B cell (primary cell): ENCODE measurements around the gene LRATD1. TPM values are rescaled to one million over a fixed set of nuclear protein-coding genes. Genes with fewer than 3 reads are reported as not detected.
"Not testable (repeated sequence)": the region's sequence is repeated elsewhere in the genome, so short reads cannot be mapped to it uniquely, and the experiment has no call there.

Experiments used
- ATAC-seq: fragments of 200-7000 bp; cut with Tn5 transposase; one replicate; pipeline ENCODE4 v1.10.0; 2021; ENCODE audit warnings: low read depth, mild to moderate bottlenecking, moderate number of reproducible peaks, moderate library complexity
- CTCF ChIA-PET: fragments of 350-600 bp; sonication (Branson Sonifier 250); formaldehyde crosslinking; loops from one replicate; lab custom pipeline; 2021; ENCODE audit warnings: antibody characterized with exemption, inconsistent platforms; lab: Charles Lee
- POLR2A ChIA-PET: fragments of 350-600 bp; sonication (Branson Sonifier 250); formaldehyde crosslinking; loops from one replicate; lab custom pipeline; 2021; ENCODE audit warnings: antibody characterized with exemption; lab: Charles Lee
- DNase-seq: peaks from one replicate; pipeline ENCODE4 v3.0.0; 2013
- H2AFZ ChIP-seq: 2 replicates; pipeline ENCODE4 v1.6.1; 2012; ENCODE audit warnings: mild to moderate bottlenecking, low read depth, low read length; ENCODE audit not compliant: insufficient read depth, poor library complexity, severe bottlenecking
- H3K27ac ChIP-seq, 2 donors: 1 replicate in 1 of 2; 2 replicates in 1 of 2; pipeline ENCODE4 v1.5.1; 2012 to 2013; ENCODE audit warnings: low read length in 2 of 2, mild to moderate bottlenecking in 2 of 2, moderate library complexity in 1 of 2
- H3K27me3 ChIP-seq, 4 experiments: fragments of 200-600 bp in 1 of 4; sonication (generic) in 1 of 4; replicated peaks in 1 of 4; 1 replicate in 2 of 4; 2 replicates in 2 of 4; pipeline versions ENCODE4 v1.6.1 to v1.7.0; 2013 to 2016; ENCODE audit warnings: low read length in 3 of 4, mild to moderate bottlenecking in 2 of 4, mixed read lengths in 1 of 4, moderate library complexity in 1 of 4; ENCODE audit not compliant: insufficient read depth in 4 of 4, control insufficient read depth in 3 of 4; ENCODE audit errors: control extremely low read depth in 1 of 4
- H3K36me3 ChIP-seq, 2 experiments: replicated peaks in 1 of 2; 1 replicate in 1 of 2; 2 replicates in 1 of 2; pipeline versions ENCODE4 v1.6.1 to v1.7.1; 2013; ENCODE audit warnings: low read length in 1 of 2; ENCODE audit not compliant: insufficient read depth in 2 of 2, control insufficient read depth in 1 of 2; ENCODE audit errors: control extremely low read depth in 1 of 2, extremely low read depth in 1 of 2
- H3K4me1 ChIP-seq, 2 donors: fragments of 200-600 bp in 1 of 2; sonication (generic) in 1 of 2; 1 replicate in 1 of 2; 2 replicates in 1 of 2; pipeline versions ENCODE4 v1.5.1 to v1.6.1; 2013 to 2017; ENCODE audit warnings: low read length in 2 of 2; ENCODE audit not compliant: control insufficient read depth in 2 of 2, insufficient read depth in 2 of 2
- H3K4me2 ChIP-seq: replicated peaks from 2 replicates; pipeline ENCODE3; 2012; ENCODE audit warnings: mild to moderate bottlenecking, low read depth, low read length; ENCODE audit not compliant: poor library complexity, severe bottlenecking
- H3K4me3 ChIP-seq, 5 experiments: fragments of 200-600 bp in 1 of 5; sonication (generic) in 1 of 5; 1 replicate in 3 of 5; 2 replicates in 2 of 5; pipeline versions ENCODE4 v1.5.1 to v1.7.0; 2011 to 2016; ENCODE audit warnings: low read length in 4 of 5, mild to moderate bottlenecking in 4 of 5, low read depth in 2 of 5, control low read depth in 1 of 5, moderate library complexity in 1 of 5; ENCODE audit not compliant: insufficient read depth in 1 of 5; ENCODE audit errors: control extremely low read depth in 1 of 5, extremely low read depth in 1 of 5
- H3K79me2 ChIP-seq: fragments of 200-600 bp; sonication (generic); one replicate; pipeline ENCODE4 v1.6.0; 2016; ENCODE audit warnings: low read length; ENCODE audit not compliant: control insufficient read depth, insufficient read depth
- H3K9ac ChIP-seq: fragments of 200-600 bp; sonication (generic); 2 replicates; pipeline ENCODE4 v1.6.1; 2017; ENCODE audit warnings: mild to moderate bottlenecking, low read length, moderate library complexity
- H3K9me3 ChIP-seq, 3 donors: one replicate each; pipeline versions ENCODE4 v1.6.1 to v1.7.1; 2013; ENCODE audit warnings: low read length in 2 of 3; ENCODE audit not compliant: control insufficient read depth in 2 of 3, insufficient read depth in 1 of 3; ENCODE audit errors: control extremely low read depth in 1 of 3
- H4K20me1 ChIP-seq: 2 replicates; pipeline ENCODE4 v1.6.0; 2012; ENCODE audit warnings: mild to moderate bottlenecking, low read length; ENCODE audit not compliant: insufficient read depth, control insufficient read depth, poor library complexity, severe bottlenecking
- H3K27ac Mint-ChIP-seq: one replicate; pipeline ENCODE4 v1.8.0; 2021; ENCODE audit warnings: mixed read lengths
- H3K27me3 Mint-ChIP-seq: one replicate; pipeline ENCODE4 v1.8.0; 2021; ENCODE audit warnings: mixed read lengths
- H3K4me1 Mint-ChIP-seq: one replicate; pipeline ENCODE4 v1.8.0; 2021; ENCODE audit warnings: mixed read lengths
- H3K4me3 Mint-ChIP-seq: one replicate; pipeline ENCODE4 v1.8.0; 2021; ENCODE audit warnings: mixed read lengths
- H3K9me3 Mint-ChIP-seq: one replicate; pipeline ENCODE4 v1.8.0; 2022; ENCODE audit warnings: mixed read lengths; ENCODE audit not compliant: insufficient read depth
- EZH2 ChIP-seq: IDR thresholded peaks from 2 replicates; pipeline ENCODE4 v1.6.1; 2012; ENCODE audit warnings: borderline replicate concordance, low read depth, mild to moderate bottlenecking, moderate library complexity, low read length; ENCODE audit not compliant: insufficient read depth, poor library complexity, severe bottlenecking
- WGBS: methylation state at CpG from one replicate; pipeline ENCODE4 v1.1.5; 2013; ENCODE audit warnings: missing lambda C conversion rate; ENCODE audit not compliant: insufficient coverage; 5-methylcytosine and 5-hydroxymethylcytosine counted together
- intact Hi-C: fragments of 100-400 bp; cut with micrococcal nuclease; formaldehyde crosslinking; loops from one replicate; pipeline ENCODE4 v1.10.0; 2022
- polyA plus RNA-seq: library from polyadenylated mRNA; depleted of rRNA; stranded (reverse); fragments of >200 nt; gene quantifications from 2 replicates; pipeline ENCODE4 v1.2.3, GENCODE V29; 2012
- total RNA-seq, 2 donors: library from RNA; stranded (reverse); fragments of 120-200 nt in 1 of 2; gene quantifications; 1 replicate in 1 of 2; 2 replicates in 1 of 2; pipeline versions ENCODE4 v1.2.3 to v1.2.4, GENCODE V29; 2013 to 2022
- TF ChIP-seq, protein P1 (sequence below): fragments of 200-600 bp; IDR thresholded peaks from one replicate; pipeline ENCODE4 v1.8.0; 2022; ENCODE audit warnings: antibody characterized with exemption, mild to moderate bottlenecking

The LRATD1 gene
- total and polyA plus RNA-seq, 2 donors (not counting 1 experiment from before 2014, with no cell fraction given), result not detected

DNA sequence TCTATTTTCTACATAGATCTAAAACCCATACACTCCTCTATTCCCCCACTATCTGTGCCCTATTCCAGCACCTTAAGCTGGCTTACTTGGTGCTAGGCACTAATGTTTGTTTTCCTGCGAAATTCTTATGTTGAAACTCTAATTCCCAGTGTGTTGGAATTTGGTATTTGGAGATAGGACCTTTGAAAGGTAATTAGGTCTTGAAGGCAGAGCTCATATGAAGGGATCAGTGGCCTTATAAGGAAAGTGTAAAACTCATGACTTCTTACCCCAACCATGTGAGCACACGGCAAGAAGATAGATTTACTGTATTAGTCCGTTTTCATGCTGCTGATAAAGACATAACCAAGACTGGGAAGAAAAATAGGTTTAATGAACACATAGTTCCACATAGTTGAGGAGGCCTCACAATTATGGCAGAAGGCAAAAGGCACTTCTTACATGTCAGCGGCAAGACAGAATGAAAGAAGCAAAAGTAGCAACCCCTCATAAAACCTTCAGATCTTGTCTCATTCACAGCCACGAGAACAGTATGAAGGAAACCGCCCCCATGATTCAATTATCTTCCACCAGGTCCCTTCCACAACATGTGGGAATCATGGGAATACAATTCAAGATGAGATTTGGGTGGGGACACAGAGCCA lies 10.5 kb upstream of the LRATD1 start:
- Histone ChIP-seq H3K9me3 (no peaks in the 10 kb centered on the region), H3K4me1 (no peaks in the 10 kb centered on the region), H3K4me2 (no peak overlapping the region), H3K79me2 (no peaks in the 10 kb centered on the region), H3K27ac (no peak overlapping the region), H3K27me3 (no peaks in the 10 kb centered on the region), H3K4me3 (no peak overlapping the region), H4K20me1 (no peaks in the 10 kb centered on the region), H2AFZ (no peak overlapping the region), H3K9ac (no peak overlapping the region), H3K36me3 (no peaks in the 10 kb centered on the region)
- Mint-ChIP-seq H3K27ac (no peak overlapping the region), H3K27me3 (no peaks in the 10 kb centered on the region), H3K9me3 (no peaks in the 10 kb centered on the region), H3K4me1 (no peaks in the 10 kb centered on the region), H3K4me3 (no peak overlapping the region)
- CTCF ChIA-PET, result no interaction called here
- POLR2A ChIA-PET, result no interaction called here
- ATAC-seq (no peak), DNase-seq (no peak)
- WGBS, result 100% methylated on average over 2 of the region's 6 CpGs
- intact Hi-C loops, result no loop called here
- TF ChIP-seq, protein P1, sequence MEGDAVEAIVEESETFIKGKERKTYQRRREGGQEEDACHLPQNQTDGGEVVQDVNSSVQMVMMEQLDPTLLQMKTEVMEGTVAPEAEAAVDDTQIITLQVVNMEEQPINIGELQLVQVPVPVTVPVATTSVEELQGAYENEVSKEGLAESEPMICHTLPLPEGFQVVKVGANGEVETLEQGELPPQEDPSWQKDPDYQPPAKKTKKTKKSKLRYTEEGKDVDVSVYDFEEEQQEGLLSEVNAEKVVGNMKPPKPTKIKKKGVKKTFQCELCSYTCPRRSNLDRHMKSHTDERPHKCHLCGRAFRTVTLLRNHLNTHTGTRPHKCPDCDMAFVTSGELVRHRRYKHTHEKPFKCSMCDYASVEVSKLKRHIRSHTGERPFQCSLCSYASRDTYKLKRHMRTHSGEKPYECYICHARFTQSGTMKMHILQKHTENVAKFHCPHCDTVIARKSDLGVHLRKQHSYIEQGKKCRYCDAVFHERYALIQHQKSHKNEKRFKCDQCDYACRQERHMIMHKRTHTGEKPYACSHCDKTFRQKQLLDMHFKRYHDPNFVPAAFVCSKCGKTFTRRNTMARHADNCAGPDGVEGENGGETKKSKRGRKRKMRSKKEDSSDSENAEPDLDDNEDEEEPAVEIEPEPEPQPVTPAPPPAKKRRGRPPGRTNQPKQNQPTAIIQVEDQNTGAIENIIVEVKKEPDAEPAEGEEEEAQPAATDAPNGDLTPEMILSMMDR, result no peak
- no peak for TF ChIP-seq EZH2

DNA sequence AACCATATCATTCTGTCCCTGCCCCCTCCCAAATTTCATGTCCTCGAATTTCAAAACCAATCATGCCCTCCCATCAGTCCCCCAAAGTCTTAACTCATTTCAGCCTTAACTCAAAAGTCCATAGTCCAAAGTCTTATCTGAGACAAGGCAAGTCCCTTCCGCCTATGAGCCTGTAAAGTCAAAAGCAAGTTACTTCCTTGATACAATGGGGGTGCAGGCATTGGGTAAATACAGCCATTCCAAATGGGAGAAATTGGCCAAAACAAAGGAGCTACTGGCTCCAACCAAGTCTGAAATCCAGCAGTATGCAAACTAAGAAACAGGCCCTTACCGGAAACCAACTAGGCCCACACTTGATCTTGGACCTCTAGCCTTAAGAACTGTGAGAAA lies 10.0 kb upstream of the LRATD1 start:
- H3K9ac ChIP-seq, H3K27ac ChIP-seq, H3K4me1 Mint-ChIP-seq, DNase-seq, H3K4me3 ChIP-seq, H3K27me3 ChIP-seq, H3K9me3 ChIP-seq, H3K27ac Mint-ChIP-seq, H2AFZ ChIP-seq, CTCF ChIA-PET, H3K36me3 ChIP-seq, H3K4me2 ChIP-seq, H3K4me3 Mint-ChIP-seq, intact Hi-C loops, H3K27me3 Mint-ChIP-seq, H3K79me2 ChIP-seq, ATAC-seq, POLR2A ChIA-PET, H4K20me1 ChIP-seq, H3K4me1 ChIP-seq, H3K9me3 Mint-ChIP-seq: not testable (repeated sequence)
- WGBS, result 50% methylated on average over 1 of the region's 3 CpGs
